Uterus (tissue), 4 donors: Measurements from ENCODE around the gene FOXN3. TPM values are rescaled to one million over a fixed set of nuclear protein-coding genes. Genes with fewer than 3 reads are reported as not detected.
A peak's percentile ranks its signal among the peaks of the same experiment; 100 is the strongest.

Source experiments
- DNase-seq, 2 donors: peaks; one replicate each; pipeline ENCODE4 v3.0.0-alpha.2; 2019 to 2020
- H3K27ac ChIP-seq, 2 donors: fragments of 200-600 bp; sonication (generic); 1 replicate in 1 of 2; 2 replicates in 1 of 2; pipeline ENCODE4 v1.5.1; 2016 to 2018
- H3K27me3 ChIP-seq, 2 donors: fragments of 200-600 bp; sonication (generic); one replicate each; pipeline ENCODE4 v1.5.1; 2018 to 2019; ENCODE audit warnings: control low read depth in 1 of 2
- H3K36me3 ChIP-seq, 2 donors: fragments of 200-600 bp; sonication (generic); one replicate each; pipeline ENCODE4 v1.5.1; 2019; ENCODE audit warnings: control low read depth in 1 of 2
- H3K4me1 ChIP-seq, 2 donors: fragments of 200-600 bp; sonication (generic); one replicate each; pipeline ENCODE4 v1.5.1; 2018 to 2019; ENCODE audit warnings: control low read depth in 1 of 2
- H3K4me3 ChIP-seq, 2 donors: fragments of 200-600 bp; sonication (generic); 1 replicate in 1 of 2; 2 replicates in 1 of 2; pipeline ENCODE4 v1.5.1; 2018 to 2019; ENCODE audit warnings: mild to moderate bottlenecking in 1 of 2
- H3K9me3 ChIP-seq, 2 donors: fragments of 200-600 bp; sonication (generic); one replicate each; pipeline ENCODE4 v1.5.1; 2019; ENCODE audit warnings: control low read depth in 1 of 2
- CTCF ChIP-seq, 4 experiments: fragments of 200-600 bp in 2 of 4; fragments of 450-650 bp in 2 of 4; sonication (generic) in 2 of 4; IDR thresholded peaks; one replicate each; pipeline ENCODE4 v1.5.1; 2016 to 2019; ENCODE audit warnings: antibody characterized with exemption in 4 of 4, mild to moderate bottlenecking in 2 of 4, moderate library complexity in 1 of 4
- POLR2A ChIP-seq, 2 donors: fragments of 450-650 bp; IDR thresholded peaks; one replicate each; pipeline ENCODE4 v1.6.1; 2016; ENCODE audit warnings: antibody characterized with exemption in 2 of 2, mild to moderate bottlenecking in 1 of 2, moderate library complexity in 1 of 2
- intact Hi-C: fragments of 100-400 bp; cut with DNase I; formaldehyde crosslinking; loops from one replicate; pipeline ENCODE4 v1.15.1; 2023; ENCODE audit warnings: low total_unique reads
- total RNA-seq, 4 donors: library from RNA; depleted of rRNA in 3 of 4; stranded (reverse); fragments of >200 nt in 3 of 4; gene quantifications; one replicate each; pipeline versions ENCODE4 v1.1.0 to v1.2.4, GENCODE V29; 2014 to 2023
- donor health status: DM: yes; HTN: yes; CAD: no.

FOXN3 gene
- total RNA-seq, 4 donors from 2014 or later: 37.7 to 103 (median 74.9) TPM

GRCh38 chr14:89219051-89219450, 198.0 kb downstream of the FOXN3 start:
- TF ChIP-seq CTCF (IDR thresholded peaks at IDR 0.05) (no peak), POLR2A (IDR thresholded peaks at IDR 0.05) (no peak)
- Histone ChIP-seq H3K9me3 (no peaks in the 10 kb centered on the region), H3K36me3 (no peaks in the 10 kb centered on the region), H3K4me1 (peaks cover 5 to 14% of the 10 kb centered on the region in 2 donors), H3K27ac (no peak overlapping the region), H3K4me3 (no peak overlapping the region), H3K27me3 (no peaks in the 10 kb centered on the region)
- intact Hi-C loops: no loop called here
- no peak for DNase-seq

- Histone ChIP-seq H3K27me3 (no peaks in the 10 kb centered on the region), H3K36me3 (no peaks in the 10 kb centered on the region), H3K4me1 (peaks cover 5 to 14% of the 10 kb centered on the region in 2 donors), H3K4me3 (no peak overlapping the region), H3K9me3 (no peaks in the 10 kb centered on the region), H3K27ac (peak overlapping the region in 1 of 2 donors; percentile 41)
- DNase-seq: peak; percentile 35 to 43
- intact Hi-C loops: no loop called here
- TF ChIP-seq CTCF (IDR thresholded peaks at IDR 0.05) (no peak), POLR2A (IDR thresholded peaks at IDR 0.05) (no peak)
These were observed 199.1 kb downstream of the FOXN3 start for GRCh38 chr14:89217891-89218290.

- no peak for DNase-seq
- Histone ChIP-seq H3K9me3 (no peaks in the 10 kb centered on the region), H3K4me3 (no peak overlapping the region), H3K4me1 (peaks cover 5 to 14% of the 10 kb centered on the region in 2 donors), H3K27me3 (no peaks in the 10 kb centered on the region), H3K36me3 (no peaks in the 10 kb centered on the region), H3K27ac (no peak overlapping the region)
- intact Hi-C loops: no loop called here
- TF ChIP-seq CTCF (IDR thresholded peaks at IDR 0.05) (no peak), POLR2A (IDR thresholded peaks at IDR 0.05) (no peak)
These were observed 201.5 kb downstream of the FOXN3 start for GRCh38 chr14:89215531-89215930.

- TF ChIP-seq POLR2A (IDR thresholded peaks at IDR 0.05): no peak
- no peak for TF ChIP-seq CTCF (IDR thresholded peaks at IDR 0.05)
- Histone ChIP-seq H3K4me3 (no peak overlapping the region), H3K36me3 (no peaks in the 10 kb centered on the region), H3K4me1 (peaks cover 5 to 14% of the 10 kb centered on the region in 2 donors), H3K27ac (peak overlapping the region in 1 of 2 donors; percentile 45), H3K27me3 (no peaks in the 10 kb centered on the region), H3K9me3 (no peaks in the 10 kb centered on the region)
- no peak for DNase-seq
- intact Hi-C loops: no loop called here
These were observed 201.9 kb downstream of the FOXN3 start for GRCh38 chr14:89215114-89215513.

- TF ChIP-seq POLR2A (IDR thresholded peaks at IDR 0.05) (no peak), CTCF (IDR thresholded peaks at IDR 0.05) (no peak)
- H3K4me3 ChIP-seq: no peak overlapping the region
- DNase-seq: no peak
- peaks cover 5 to 14% of the 10 kb centered on the region in 2 donors for H3K4me1 ChIP-seq
- H3K27ac ChIP-seq: peak overlapping the region in 1 of 2 donors; percentile 45
- no peaks in the 10 kb centered on the region for H3K27me3 ChIP-seq
- no peaks in the 10 kb centered on the region for H3K9me3 ChIP-seq
- H3K36me3 ChIP-seq: no peaks in the 10 kb centered on the region
- intact Hi-C loops: no loop called here
These were observed 202.6 kb downstream of the FOXN3 start for GRCh38 chr14:89214221-89214965.
